ENCODE measurements around the gene TUBG2.

Gene TUBG2

GRCh38 chr17:42697108-42697811 is 38.2 kb downstream of the TUBG2 start:
- Histone ChIP-seq H3K36me3 (ENCODE audit: control insufficient read depth, insufficient read depth, low read length) (no peaks in the 10 kb centered on the region), H3K4me3 (ENCODE audit: low read length) (no peak overlapping the region), H3K27me3 (ENCODE audit: control insufficient read depth, insufficient read depth, low read length) (no peaks in the 10 kb centered on the region), H3K4me1 (ENCODE audit: control insufficient read depth, insufficient read depth, low read length) (no peaks in the 10 kb centered on the region), H3K9me3 (ENCODE audit: control insufficient read depth, low read length) (no peaks in the 10 kb centered on the region), H3K9ac (ENCODE audit: low read length) (no peak overlapping the region)

- H3K9me3 ChIP-seq (ENCODE audit: control insufficient read depth, low read length), result no peaks in the 10 kb centered on the region
- no peak overlapping the region for H3K9ac ChIP-seq (ENCODE audit: low read length)
- no peaks in the 10 kb centered on the region for H3K36me3 ChIP-seq (ENCODE audit: control insufficient read depth, insufficient read depth, low read length)
- H3K4me3 ChIP-seq (ENCODE audit: low read length), result no peak overlapping the region
- H3K27me3 ChIP-seq (ENCODE audit: control insufficient read depth, insufficient read depth, low read length), result no peaks in the 10 kb centered on the region
- H3K4me1 ChIP-seq (ENCODE audit: control insufficient read depth, insufficient read depth, low read length), result no peaks in the 10 kb centered on the region
Observed at GRCh38 chr17:42698736-42699414, 39.8 kb downstream of the TUBG2 start.

GRCh38 chr17:42699415-42699740 is 40.3 kb downstream of the TUBG2 start:
- H3K4me1 ChIP-seq (ENCODE audit: control insufficient read depth, insufficient read depth, low read length), result no peaks in the 10 kb centered on the region

GRCh38 chr17:42700586-42701289 is 41.7 kb downstream of the TUBG2 start:
- no peak overlapping the region for H3K9ac ChIP-seq (ENCODE audit: low read length)
- H3K4me1 ChIP-seq (ENCODE audit: control insufficient read depth, insufficient read depth, low read length), result no peaks in the 10 kb centered on the region
- peaks cover 3% of the 10 kb centered on the region for H3K36me3 ChIP-seq (ENCODE audit: control insufficient read depth, insufficient read depth, low read length)
- H3K27me3 ChIP-seq (ENCODE audit: control insufficient read depth, insufficient read depth, low read length), result no peaks in the 10 kb centered on the region
- H3K9me3 ChIP-seq (ENCODE audit: control insufficient read depth, low read length), result no peaks in the 10 kb centered on the region
- H3K4me3 ChIP-seq (ENCODE audit: low read length), result no peak overlapping the region

More at GRCh38 chr17:42699415-42699740, 40.3 kb downstream of the TUBG2 start:
- Histone ChIP-seq H3K4me3 (ENCODE audit: low read length) (no peak overlapping the region), H3K27me3 (ENCODE audit: control insufficient read depth, insufficient read depth, low read length) (no peaks in the 10 kb centered on the region), H3K9ac (ENCODE audit: low read length) (no peak overlapping the region), H3K36me3 (ENCODE audit: control insufficient read depth, insufficient read depth, low read length) (no peaks in the 10 kb centered on the region), H3K9me3 (ENCODE audit: control insufficient read depth, low read length) (no peaks in the 10 kb centered on the region)

GRCh38 chr17:42702446-42702845 is 43.4 kb downstream of the TUBG2 start:
- Histone ChIP-seq H3K9me3 (ENCODE audit: control insufficient read depth, low read length) (no peaks in the 10 kb centered on the region), H3K4me3 (ENCODE audit: low read length) (no peak overlapping the region), H3K27me3 (ENCODE audit: control insufficient read depth, insufficient read depth, low read length) (no peaks in the 10 kb centered on the region), H3K9ac (ENCODE audit: low read length) (no peak overlapping the region), H3K36me3 (ENCODE audit: control insufficient read depth, insufficient read depth, low read length) (peaks cover 3% of the 10 kb centered on the region), H3K4me1 (ENCODE audit: control insufficient read depth, insufficient read depth, low read length) (no peaks in the 10 kb centered on the region)

GRCh38 chr17:42704490-42704836 is 45.4 kb downstream of the TUBG2 start:
- no peaks in the 10 kb centered on the region for H3K4me1 ChIP-seq (ENCODE audit: control insufficient read depth, insufficient read depth, low read length)
- H3K9ac ChIP-seq (ENCODE audit: low read length), result no peak overlapping the region
- H3K9me3 ChIP-seq (ENCODE audit: control insufficient read depth, low read length), result no peaks in the 10 kb centered on the region
- H3K27me3 ChIP-seq (ENCODE audit: control insufficient read depth, insufficient read depth, low read length), result no peaks in the 10 kb centered on the region
- peaks cover 3% of the 10 kb centered on the region for H3K36me3 ChIP-seq (ENCODE audit: control insufficient read depth, insufficient read depth, low read length)
- H3K4me3 ChIP-seq (ENCODE audit: low read length), result no peak overlapping the region

GRCh38 chr17:42704837-42705494 is 45.9 kb downstream of the TUBG2 start:
- H3K9ac ChIP-seq (ENCODE audit: low read length), result no peak overlapping the region
- no peak overlapping the region for H3K4me3 ChIP-seq (ENCODE audit: low read length)
- peaks cover 3% of the 10 kb centered on the region for H3K36me3 ChIP-seq (ENCODE audit: control insufficient read depth, insufficient read depth, low read length)
- no peaks in the 10 kb centered on the region for H3K9me3 ChIP-seq (ENCODE audit: control insufficient read depth, low read length)
- H3K4me1 ChIP-seq (ENCODE audit: control insufficient read depth, insufficient read depth, low read length), result no peaks in the 10 kb centered on the region
- H3K27me3 ChIP-seq (ENCODE audit: control insufficient read depth, insufficient read depth, low read length), result no peaks in the 10 kb centered on the region

GRCh38 chr17:42706732-42707131 is 47.6 kb downstream of the TUBG2 start:
- H3K4me3 ChIP-seq (ENCODE audit: low read length), result no peak overlapping the region
- H3K4me1 ChIP-seq (ENCODE audit: control insufficient read depth, insufficient read depth, low read length), result no peaks in the 10 kb centered on the region
- H3K36me3 ChIP-seq (ENCODE audit: control insufficient read depth, insufficient read depth, low read length), result peaks cover 10% of the 10 kb centered on the region
- H3K9ac ChIP-seq (ENCODE audit: low read length), result no peak overlapping the region
- no peaks in the 10 kb centered on the region for H3K27me3 ChIP-seq (ENCODE audit: control insufficient read depth, insufficient read depth, low read length)
- H3K9me3 ChIP-seq (ENCODE audit: control insufficient read depth, low read length), result no peaks in the 10 kb centered on the region

- Histone ChIP-seq H3K4me3 (ENCODE audit: low read length) (no peak overlapping the region), H3K9me3 (ENCODE audit: control insufficient read depth, low read length) (no peaks in the 10 kb centered on the region), H3K36me3 (ENCODE audit: control insufficient read depth, insufficient read depth, low read length) (peaks cover 15% of the 10 kb centered on the region), H3K4me1 (ENCODE audit: control insufficient read depth, insufficient read depth, low read length) (no peaks in the 10 kb centered on the region), H3K27me3 (ENCODE audit: control insufficient read depth, insufficient read depth, low read length) (no peaks in the 10 kb centered on the region), H3K9ac (ENCODE audit: low read length) (no peak overlapping the region)
Observed at GRCh38 chr17:42708588-42708987, 49.5 kb downstream of the TUBG2 start.

GRCh38 chr17:42709561-42709960 is 50.5 kb downstream of the TUBG2 start:
- no peak overlapping the region for H3K4me3 ChIP-seq (ENCODE audit: low read length)
- H3K9ac ChIP-seq (ENCODE audit: low read length), result no peak overlapping the region
- no peaks in the 10 kb centered on the region for H3K4me1 ChIP-seq (ENCODE audit: control insufficient read depth, insufficient read depth, low read length)
- no peaks in the 10 kb centered on the region for H3K27me3 ChIP-seq (ENCODE audit: control insufficient read depth, insufficient read depth, low read length)
- H3K9me3 ChIP-seq (ENCODE audit: control insufficient read depth, low read length), result no peaks in the 10 kb centered on the region
- peaks cover 15% of the 10 kb centered on the region for H3K36me3 ChIP-seq (ENCODE audit: control insufficient read depth, insufficient read depth, low read length)
